ENCODE results near the gene CXXC5. TPM values are rescaled to one million over a fixed set of nuclear protein-coding genes. Genes with fewer than 3 reads are reported as not detected.
A peak's percentile ranks its signal among the peaks of the same experiment; 100 is the strongest.

Gene CXXC5
- total RNA-seq, 1 experiment from 2014 or later, result 46.9 TPM

DNA sequence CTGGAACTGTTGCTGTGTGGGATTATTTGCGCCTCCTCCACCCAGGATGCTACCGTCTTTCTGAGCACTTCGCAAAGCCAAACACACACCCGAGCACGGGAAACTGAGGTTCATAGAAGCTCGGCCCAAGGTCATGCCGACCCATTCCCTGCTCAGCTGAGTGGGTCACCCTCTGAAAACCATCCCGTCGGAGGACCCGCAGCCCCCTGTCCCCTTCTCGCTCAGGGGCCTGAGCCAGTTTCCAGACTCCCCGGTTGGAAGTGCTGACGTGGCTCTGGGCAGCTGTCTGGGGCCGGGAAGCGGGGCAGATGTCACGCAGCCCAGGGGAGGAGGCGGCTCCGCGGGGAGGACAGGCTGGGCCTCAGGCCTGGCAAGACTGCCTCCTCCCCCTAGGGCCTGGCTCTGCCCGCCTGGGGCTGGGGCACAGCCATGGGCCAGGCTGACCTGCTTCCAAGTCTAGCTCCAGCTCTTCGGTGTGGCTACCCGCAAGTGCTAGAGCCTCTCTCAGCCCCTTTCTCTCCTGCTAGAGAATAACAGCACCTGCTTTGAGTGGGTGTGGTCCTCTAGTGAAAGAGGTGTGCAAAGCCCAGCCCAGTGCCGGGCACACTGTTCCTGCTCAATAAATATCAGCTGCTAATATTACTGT lies 9.9 kb upstream of the CXXC5 start:
- peak; percentile 48 for DNase-seq (ENCODE audit: low spot score)

GRCh38 chr5:139638736-139639618 lies 9.2 kb upstream of the CXXC5 start:
- DNase-seq (ENCODE audit: low spot score), result no peak

DNA sequence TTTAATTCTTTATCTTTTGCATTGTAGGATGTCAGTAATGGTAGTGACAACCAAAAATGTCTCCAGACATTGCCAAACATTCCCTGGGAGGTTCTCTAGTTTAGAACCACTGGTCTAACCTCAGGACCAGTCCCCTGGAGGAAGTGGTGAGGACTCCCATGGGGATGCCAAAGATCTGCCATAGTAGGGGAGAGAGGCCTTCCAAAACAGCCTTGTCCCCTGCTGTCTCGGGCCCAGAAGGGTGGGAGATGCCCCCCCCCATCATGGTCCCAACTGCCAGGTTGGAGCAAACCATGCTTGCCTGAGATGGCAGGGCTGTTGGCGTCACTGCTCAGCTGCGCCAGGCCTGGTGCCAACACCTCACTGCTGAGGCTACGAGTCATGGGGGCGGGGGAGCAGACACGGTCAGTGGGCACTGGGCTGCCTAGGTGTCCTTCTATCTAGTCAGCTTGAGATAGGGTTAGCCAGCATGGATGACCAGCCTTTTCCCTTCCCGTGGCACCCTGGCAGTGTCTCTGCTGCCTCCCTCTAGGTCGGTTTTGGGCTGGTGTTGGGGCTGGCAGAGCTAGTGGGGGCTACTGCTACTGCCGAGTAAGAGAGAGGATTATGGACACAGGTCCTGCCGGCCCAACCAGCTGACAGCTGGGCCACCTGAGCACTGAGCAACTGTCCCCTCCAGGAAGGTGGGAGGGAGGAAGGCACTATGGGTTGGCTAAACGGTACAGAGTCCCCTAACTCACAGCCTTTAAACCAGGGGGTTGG lies 8.3 kb upstream of the CXXC5 start:
- peak; percentile 25 for DNase-seq (ENCODE audit: low spot score)

GRCh38 chr5:139640421-139641115 lies 7.6 kb upstream of the CXXC5 start:
- no peak for DNase-seq (ENCODE audit: low spot score)

DNA sequence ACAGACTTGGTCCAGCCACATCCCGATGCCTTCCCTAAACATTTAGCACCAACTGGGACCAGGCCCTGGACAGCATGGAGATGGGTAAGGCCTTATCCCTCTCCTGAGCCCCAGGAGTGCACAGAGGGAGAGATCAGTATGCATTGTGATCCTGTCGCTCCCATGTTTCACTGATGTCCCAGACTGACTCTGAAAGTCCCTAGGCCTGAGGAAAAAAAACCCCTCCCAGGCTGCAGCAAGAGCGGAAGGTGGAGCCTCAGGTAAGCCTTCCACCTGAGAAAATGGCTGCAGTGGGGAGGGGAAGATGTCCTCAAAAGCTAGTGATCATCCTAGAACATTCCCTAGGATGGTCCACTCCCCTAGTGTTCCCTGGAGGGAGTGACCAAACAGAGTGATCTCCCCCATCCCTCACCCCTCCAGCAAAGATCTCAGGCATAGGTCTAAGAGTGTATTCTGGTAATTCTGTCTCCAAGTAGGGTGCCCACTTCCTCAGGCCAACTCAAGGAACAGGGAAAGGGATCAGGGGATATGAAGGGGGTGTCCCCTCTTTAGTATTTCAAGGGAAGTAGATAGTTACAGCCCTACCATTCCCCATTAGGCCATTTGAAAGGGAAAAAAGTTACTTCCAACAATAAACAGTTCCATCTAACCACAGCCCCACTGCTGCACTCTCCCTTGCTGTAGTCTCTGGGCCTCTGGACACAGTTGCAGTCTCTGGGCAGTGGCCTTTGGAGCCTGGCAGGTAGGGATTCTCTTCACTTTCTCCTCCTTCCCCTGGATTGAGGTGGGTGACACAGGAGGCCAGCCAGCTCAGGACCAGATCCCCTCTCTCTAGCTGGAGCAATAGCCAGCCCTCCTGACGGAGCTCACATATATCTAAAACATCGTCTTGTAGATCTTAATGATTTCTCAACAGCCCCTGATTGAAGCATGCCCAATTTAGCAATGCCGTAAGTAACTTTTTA lies 6.8 kb upstream of the CXXC5 start:
- no peak for DNase-seq (ENCODE audit: low spot score)

- DNase-seq (ENCODE audit: low spot score), result no peak
Observed at GRCh38 chr5:139642213-139642612, 5.9 kb upstream of the CXXC5 start.

DNA sequence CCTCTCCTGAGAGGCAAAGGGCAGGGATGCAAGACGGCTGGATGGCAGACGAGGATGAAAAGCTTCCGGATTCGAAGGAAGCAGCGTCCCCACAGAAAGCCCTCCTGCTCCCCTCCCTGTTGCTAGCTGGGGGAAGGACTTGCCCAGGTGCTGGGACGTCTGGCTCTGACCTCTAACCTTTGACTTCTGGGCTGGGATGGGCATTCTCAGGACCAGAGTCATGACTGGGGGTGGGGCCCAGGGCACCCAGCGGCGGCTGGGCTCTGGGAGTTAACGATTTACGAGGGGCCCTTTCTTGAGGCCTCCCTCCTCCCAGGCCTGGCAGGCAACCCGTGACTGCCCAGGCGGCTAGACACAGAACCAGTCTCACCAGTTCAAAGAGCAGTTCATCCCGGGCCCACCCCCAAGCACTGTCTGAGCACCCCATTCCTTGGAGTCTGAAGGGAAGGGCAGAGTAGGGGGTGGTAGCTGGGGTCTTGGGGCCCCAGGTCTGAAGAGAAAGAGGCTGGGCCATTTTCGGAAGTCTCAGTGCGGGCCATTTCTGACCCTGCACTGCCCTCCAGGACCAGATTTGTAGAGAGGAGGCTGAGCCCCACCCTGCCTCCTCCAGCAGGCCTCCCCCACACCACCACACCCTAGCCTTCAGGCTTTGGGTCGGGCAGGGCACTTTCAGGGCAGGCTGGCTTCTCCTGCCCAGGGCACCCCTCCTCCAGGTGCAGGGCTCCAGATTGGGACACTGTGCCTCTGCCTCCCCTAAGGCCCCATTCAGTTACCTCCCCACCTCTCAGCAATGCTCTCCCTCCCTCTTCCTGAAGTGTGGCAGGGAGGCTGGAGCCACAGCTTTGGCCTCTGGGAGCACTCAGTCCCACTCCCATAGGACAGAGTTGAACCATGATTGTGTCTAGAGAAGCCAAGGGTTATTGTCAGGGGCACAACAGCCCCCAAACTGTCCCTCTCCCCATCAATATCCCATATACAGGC lies 5.0 kb upstream of the CXXC5 start:
- DNase-seq (ENCODE audit: low spot score), result no peak

GRCh38 chr5:139644001-139644456 lies 4.1 kb upstream of the CXXC5 start:
- no peak for DNase-seq (ENCODE audit: low spot score)

- no peak for DNase-seq (ENCODE audit: low spot score)
Observed at GRCh38 chr5:139644646-139645429, 3.3 kb upstream of the CXXC5 start.

DNA sequence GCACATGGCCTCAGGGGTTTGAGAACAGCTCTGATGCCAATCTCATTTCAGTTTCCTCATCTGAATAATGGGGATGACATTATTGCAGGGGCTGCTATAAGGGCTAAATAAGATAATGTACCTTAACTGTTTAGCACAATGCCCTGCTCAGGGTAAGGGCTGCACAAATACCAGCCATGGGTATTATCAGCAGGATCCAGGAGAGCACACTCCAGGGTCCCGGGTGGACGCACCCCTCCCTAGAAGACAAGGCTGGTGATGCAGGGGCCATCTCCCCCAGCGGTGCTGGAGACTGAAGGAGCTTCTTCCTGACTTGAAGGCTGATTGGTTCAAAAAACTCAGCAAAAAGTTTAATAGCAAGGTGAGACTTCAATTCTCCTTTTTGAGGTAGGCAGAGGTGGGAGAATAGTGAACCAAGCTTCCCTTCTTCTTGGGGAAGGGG lies 2.7 kb upstream of the CXXC5 start:
- no peak for DNase-seq (ENCODE audit: low spot score)

DNA sequence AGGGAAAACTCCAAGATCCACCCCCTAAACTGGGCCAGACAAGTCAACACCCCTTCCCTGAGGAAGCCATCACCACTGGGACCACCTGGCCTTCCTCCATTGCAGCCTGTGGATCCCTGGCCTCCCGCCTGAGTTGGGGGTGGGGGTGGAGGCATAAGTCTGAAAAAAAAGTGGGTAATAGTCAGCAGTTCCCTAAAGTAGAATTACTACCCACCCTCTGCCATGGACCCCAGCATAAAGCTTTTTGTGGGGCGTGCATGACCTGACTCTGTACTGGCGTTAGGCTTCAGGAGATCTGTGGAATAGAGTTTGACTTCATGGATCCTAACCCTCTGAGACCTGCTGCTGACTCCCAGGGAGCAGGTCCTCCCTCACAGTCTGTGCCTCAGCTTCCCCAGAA lies 2.0 kb upstream of the CXXC5 start:
- no peak for DNase-seq (ENCODE audit: low spot score)

DNA sequence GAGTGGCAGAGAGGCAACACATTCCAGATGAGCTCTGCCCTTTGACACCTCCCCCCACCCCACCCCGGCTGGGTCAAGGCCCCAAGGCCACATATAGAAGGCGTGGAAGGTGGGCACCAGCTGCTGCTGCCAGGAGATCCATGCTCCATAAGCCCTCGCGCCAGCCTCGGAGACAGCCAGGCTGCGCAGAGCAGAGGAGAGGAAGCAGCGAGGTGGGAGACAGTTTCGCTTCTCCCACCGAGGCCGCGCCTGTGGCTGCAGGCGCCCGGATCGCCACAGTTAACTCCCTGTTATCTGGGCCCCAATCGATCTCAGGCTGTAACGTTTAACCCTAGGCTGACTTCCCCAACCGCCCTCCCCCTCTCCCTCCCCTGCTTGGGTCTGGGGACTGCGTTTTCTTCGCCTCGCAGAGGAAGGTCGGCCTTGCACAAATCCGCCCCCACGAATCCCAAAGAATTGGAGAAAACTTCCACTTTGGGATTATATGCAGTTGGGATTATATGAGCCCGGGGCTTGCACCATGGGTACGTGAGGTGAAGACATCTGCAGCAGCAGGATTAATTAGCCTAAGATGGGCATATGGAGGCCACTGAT lies 1.1 kb upstream of the CXXC5 start:
- DNase-seq (ENCODE audit: low spot score), result no peak

GRCh38 chr5:139647506-139648204 lies 494 bp upstream of the CXXC5 start:
- DNase-seq (ENCODE audit: low spot score), result no peak

GRCh38 chr5:139649082-139649991 lies 1.2 kb downstream of the CXXC5 start:
- DNase-seq (ENCODE audit: low spot score), result no peak

- no peak for DNase-seq (ENCODE audit: low spot score)
Observed at GRCh38 chr5:139650031-139650688, 2.0 kb downstream of the CXXC5 start.

DNA sequence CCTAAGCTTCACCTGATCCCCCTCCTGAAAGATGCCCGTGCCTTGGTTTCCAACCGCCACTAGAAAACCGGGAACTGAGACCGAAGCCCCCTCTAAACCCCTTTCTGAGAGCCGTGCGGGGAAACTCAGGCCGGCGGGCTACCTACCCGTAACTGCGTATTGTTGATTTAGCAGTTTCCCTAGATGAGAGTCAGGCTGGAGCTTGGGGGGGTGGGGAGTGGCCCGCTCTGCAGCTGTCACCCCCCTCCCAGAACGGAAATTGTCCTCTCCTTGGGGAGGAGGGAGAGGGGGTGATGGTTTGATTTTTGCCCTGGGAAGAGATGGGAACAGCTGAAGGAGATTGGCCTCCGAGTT lies 2.5 kb downstream of the CXXC5 start:
- DNase-seq (ENCODE audit: low spot score), result no peak

All from H4 (cell line).